Sigmoid colon (tissue), 4 donors: ENCODE results near the gene UNKL.

ENCODE experiments used
- CTCF ChIP-seq, 4 experiments: fragments of 450-650 bp in 3 of 4; fragments of 200-600 bp in 1 of 4; IDR thresholded peaks; one replicate each; pipeline ENCODE4 v1.5.1; 2016 to 2019; ENCODE audit warnings: antibody characterized with exemption in 4 of 4, mild to moderate bottlenecking in 3 of 4, moderate library complexity in 2 of 4
- EP300 ChIP-seq, 4 donors: sonication (generic); formaldehyde crosslinking; IDR thresholded peaks; one replicate each; pipeline ENCODE4 v1.6.1; 2017; ENCODE audit warnings: antibody characterized with exemption in 4 of 4
- POLR2A ChIP-seq, 2 donors: fragments of 450-650 bp; IDR thresholded peaks; one replicate each; pipeline ENCODE4 v1.6.1; 2016; ENCODE audit warnings: antibody characterized with exemption in 2 of 2, mild to moderate bottlenecking in 2 of 2, moderate library complexity in 2 of 2
- POLR2AphosphoS5 ChIP-seq, 4 donors: sonication (generic); formaldehyde crosslinking; IDR thresholded peaks; one replicate each; pipeline ENCODE4 v1.6.1; 2017; ENCODE audit warnings: antibody characterized with exemption in 4 of 4

- TF ChIP-seq CTCF (IDR thresholded peaks at IDR 0.05) (no peak), POLR2AphosphoS5 (IDR thresholded peaks at IDR 0.05) (peak in 1 of 4 donors; percentile 5), POLR2A (IDR thresholded peaks at IDR 0.05) (no peak), EP300 (IDR thresholded peaks at IDR 0.05) (no peak)
These were observed 29.0 kb upstream of the UNKL start for GRCh38 chr16:1443403-1443973.
